NB4 (cell line): ENCODE data around the gene YIPF3.

Experiments
- MYC ChIP-seq: IDR thresholded peaks from 2 replicates; pipeline ENCODE4 v1.6.1; 2011; ENCODE audit warnings: low read depth, low read length
- POLR2A ChIP-seq: IDR thresholded peaks from 2 replicates; pipeline ENCODE4 v1.6.1; 2011; ENCODE audit warnings: mild to moderate bottlenecking; ENCODE audit not compliant: insufficient read length; ENCODE audit errors: extremely low read depth
- TF ChIP-seq, protein P1 (sequence below): IDR thresholded peaks from one replicate; pipeline ENCODE4 v1.5.1; 2012; ENCODE audit warnings: low read depth, low read length
- TF ChIP-seq, protein P2 (sequence below): IDR thresholded peaks from 2 replicates; pipeline ENCODE4 v1.6.1; 2011; ENCODE audit warnings: low read depth, low read length

DNA sequence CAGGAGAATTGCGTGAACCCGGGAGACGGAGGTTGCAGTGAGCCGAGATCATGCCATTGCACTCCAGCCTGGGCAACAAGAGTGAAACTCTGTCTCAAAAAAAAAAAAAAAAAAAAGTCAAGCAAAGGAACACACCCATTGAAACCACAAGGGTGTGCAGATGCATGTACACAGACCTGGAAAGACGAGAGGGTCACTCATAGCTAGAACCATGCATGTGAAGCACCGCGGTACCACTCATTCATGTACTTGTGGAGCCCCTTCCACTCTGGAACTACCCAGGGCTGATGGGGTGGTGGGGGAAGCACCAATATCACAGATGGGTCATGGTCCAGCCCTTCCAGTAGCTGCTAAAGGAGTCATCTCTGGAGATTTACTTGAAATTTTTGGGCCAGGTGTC lies 46.8 kb downstream of the YIPF3 start:
- TF ChIP-seq, protein P1, sequence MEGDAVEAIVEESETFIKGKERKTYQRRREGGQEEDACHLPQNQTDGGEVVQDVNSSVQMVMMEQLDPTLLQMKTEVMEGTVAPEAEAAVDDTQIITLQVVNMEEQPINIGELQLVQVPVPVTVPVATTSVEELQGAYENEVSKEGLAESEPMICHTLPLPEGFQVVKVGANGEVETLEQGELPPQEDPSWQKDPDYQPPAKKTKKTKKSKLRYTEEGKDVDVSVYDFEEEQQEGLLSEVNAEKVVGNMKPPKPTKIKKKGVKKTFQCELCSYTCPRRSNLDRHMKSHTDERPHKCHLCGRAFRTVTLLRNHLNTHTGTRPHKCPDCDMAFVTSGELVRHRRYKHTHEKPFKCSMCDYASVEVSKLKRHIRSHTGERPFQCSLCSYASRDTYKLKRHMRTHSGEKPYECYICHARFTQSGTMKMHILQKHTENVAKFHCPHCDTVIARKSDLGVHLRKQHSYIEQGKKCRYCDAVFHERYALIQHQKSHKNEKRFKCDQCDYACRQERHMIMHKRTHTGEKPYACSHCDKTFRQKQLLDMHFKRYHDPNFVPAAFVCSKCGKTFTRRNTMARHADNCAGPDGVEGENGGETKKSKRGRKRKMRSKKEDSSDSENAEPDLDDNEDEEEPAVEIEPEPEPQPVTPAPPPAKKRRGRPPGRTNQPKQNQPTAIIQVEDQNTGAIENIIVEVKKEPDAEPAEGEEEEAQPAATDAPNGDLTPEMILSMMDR = no peak
- no peak for TF ChIP-seq POLR2A
- TF ChIP-seq, protein P2, sequence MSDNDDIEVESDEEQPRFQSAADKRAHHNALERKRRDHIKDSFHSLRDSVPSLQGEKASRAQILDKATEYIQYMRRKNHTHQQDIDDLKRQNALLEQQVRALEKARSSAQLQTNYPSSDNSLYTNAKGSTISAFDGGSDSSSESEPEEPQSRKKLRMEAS = no peak
- no peak for TF ChIP-seq MYC
